Measurements from ENCODE around the gene POLR3F. TPM values are rescaled to one million over a fixed set of nuclear protein-coding genes. Genes with fewer than 3 reads are reported as not detected.

POLR3F gene
- total and polyA plus RNA-seq, 9 of the 15 experiments (the other 6 are each of a cell fraction or from before 2014, with no cell fraction given), result 7.0 to 15.0 (median 9.6) TPM

DNA sequence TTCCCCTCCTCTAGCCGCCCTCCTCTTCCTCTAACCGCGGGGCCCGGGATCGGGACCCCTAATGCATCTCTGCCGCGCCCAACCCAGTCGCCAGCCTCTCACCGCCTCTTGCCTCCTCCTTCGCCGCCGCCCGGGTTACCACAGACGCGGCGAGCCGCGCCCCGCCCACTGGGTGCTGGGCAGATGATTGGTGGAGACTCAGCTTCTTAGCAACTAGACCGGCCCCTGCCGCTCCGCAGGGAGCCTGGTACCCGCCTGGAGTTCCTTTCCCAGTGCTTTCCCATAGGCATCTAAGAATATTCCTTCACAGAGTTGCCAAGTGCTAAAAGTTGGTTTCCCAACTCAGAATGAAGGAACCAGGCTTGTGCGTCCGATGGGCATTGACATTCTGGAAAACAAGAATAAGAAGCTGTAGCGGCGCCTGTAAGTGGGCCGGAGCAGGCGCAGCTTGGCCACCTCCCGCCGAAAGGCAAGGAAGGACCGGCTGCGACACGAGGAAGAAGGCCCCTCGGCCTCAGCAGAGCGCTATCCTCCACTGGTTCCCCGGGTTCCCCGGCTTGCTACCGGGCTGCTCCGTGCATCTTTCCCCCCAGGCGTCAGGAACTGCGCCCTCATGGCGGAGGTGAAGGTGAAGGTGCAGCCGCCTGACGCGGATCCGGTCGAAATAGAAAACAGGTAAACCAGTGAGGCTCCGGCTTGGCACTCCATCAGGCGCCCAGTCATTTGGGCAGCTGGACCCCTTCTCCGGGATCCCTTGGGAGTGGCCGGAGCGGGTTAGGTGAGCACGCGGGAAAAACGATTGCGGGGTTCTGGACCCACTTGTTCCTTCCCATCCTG, at the start of gene POLR3F, which contains the start of gene DZANK1 (continued):
- TF ChIP-seq, protein P1, sequence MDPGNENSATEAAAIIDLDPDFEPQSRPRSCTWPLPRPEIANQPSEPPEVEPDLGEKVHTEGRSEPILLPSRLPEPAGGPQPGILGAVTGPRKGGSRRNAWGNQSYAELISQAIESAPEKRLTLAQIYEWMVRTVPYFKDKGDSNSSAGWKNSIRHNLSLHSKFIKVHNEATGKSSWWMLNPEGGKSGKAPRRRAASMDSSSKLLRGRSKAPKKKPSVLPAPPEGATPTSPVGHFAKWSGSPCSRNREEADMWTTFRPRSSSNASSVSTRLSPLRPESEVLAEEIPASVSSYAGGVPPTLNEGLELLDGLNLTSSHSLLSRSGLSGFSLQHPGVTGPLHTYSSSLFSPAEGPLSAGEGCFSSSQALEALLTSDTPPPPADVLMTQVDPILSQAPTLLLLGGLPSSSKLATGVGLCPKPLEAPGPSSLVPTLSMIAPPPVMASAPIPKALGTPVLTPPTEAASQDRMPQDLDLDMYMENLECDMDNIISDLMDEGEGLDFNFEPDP (CRISPR knock-in tag; IDR thresholded peaks at IDR 0.05), result no peak
- TF ChIP-seq CHD1 (IDR thresholded peaks at IDR 0.05; ENCODE audit: low read length) (no peak), POLR3G (IDR thresholded peaks at IDR 0.05; ENCODE audit: extremely low read depth, insufficient read length, insufficient replicate concordance) (no peak), HNRNPL (IDR thresholded peaks at IDR 0.05; ENCODE audit: low read depth, low read length) (no peak), BRD4 (IDR thresholded peaks at IDR 0.05) (no peak), E4F1 (CRISPR knock-in tag; IDR thresholded peaks at IDR 0.05; ENCODE audit: borderline replicate concordance) (no peak), ZNF3 (CRISPR knock-in tag; IDR thresholded peaks at IDR 0.05) (no peak), PHB2 (IDR thresholded peaks at IDR 0.05; ENCODE audit: low read depth) (no peak), TFAP4 (CRISPR knock-in tag; IDR thresholded peaks at IDR 0.05; ENCODE audit: borderline replicate concordance) (peak; percentile 60; the same call in 1 of the 2 replicates), FIP1L1 (IDR thresholded peaks at IDR 0.05; ENCODE audit: low read depth, low read length, poor library complexity, severe bottlenecking) (no peak), ZNF12 (CRISPR knock-in tag; IDR thresholded peaks at IDR 0.05) (no peak), ID3 (CRISPR knock-in tag; IDR thresholded peaks at IDR 0.05) (no peak), ID3 (tag; IDR thresholded peaks at IDR 0.05) (0 out of 2 replicates have a peak, but pooled peaks have one; percentile 42), FOXP1 (CRISPR knock-in tag; IDR thresholded peaks at IDR 0.05) (no peak), SMAD3 (CRISPR knock-in tag; conservative IDR thresholded peaks at IDR 0.05) (no peak), ARNT (IDR thresholded peaks at IDR 0.05) (no peak), SOX6 (IDR thresholded peaks at IDR 0.05) (no peak), ESRRA (IDR thresholded peaks at IDR 0.05; ENCODE audit: borderline replicate concordance, low read depth) (no peak)
